Measurements from ENCODE around the gene FZD2. TPM values are rescaled to one million over a fixed set of nuclear protein-coding genes. Genes with fewer than 3 reads are reported as not detected.

The FZD2 gene
- total and polyA plus RNA-seq, 2 of the 4 experiments (the other 2 are of a cell fraction): 21.3 to 130 TPM

GRCh38 chr17:44607836-44608690 lies 50.8 kb downstream of the FZD2 start:
- Histone ChIP-seq H3K14ac (replicated peaks; ENCODE audit: low read depth, low read length) (peak overlapping the region; percentile 89), H3K4me2 (ENCODE audit: low read depth, low read length) (no peak overlapping the region; the same call in 1 of the 2 replicates), H2AK9ac (replicated peaks; ENCODE audit: low read depth, low read length, poor library complexity) (peak overlapping the region; percentile 92), H3K9ac (ENCODE audit: low read depth, low read length) (no peak overlapping the region), H2BK15ac (ENCODE audit: low read depth, low read length) (peak overlapping the region; percentile 85; the same call in 2 of the 3 replicates), H3K56ac (ENCODE audit: extremely low read depth, insufficient read depth, low read length) (no peak overlapping the region), H3K27me3 (ENCODE audit: control insufficient read depth, insufficient read depth, low read length) (no peaks in the 10 kb centered on the region), H3K4me1 (ENCODE audit: control insufficient read depth, insufficient read depth, low read length) (peaks cover 17% of the 10 kb centered on the region), H3K23ac (ENCODE audit: low read depth, low read length) (no peak overlapping the region; the same call in 1 of the 2 replicates), H2BK20ac (ENCODE audit: low read depth, low read length) (peak overlapping the region; percentile 75), H3K36me3 (ENCODE audit: control insufficient read depth, insufficient read depth, low read length) (no peaks in the 10 kb centered on the region), H4K91ac (ENCODE audit: insufficient read depth, low read depth, low read length) (peak overlapping the region; percentile 95), H4K8ac (ENCODE audit: low read depth in 2 of 2, low read length in 2 of 2) (peak overlapping the region; percentile 83 to 84), H2BK5ac (ENCODE audit: low read depth, low read length, poor library complexity, severe bottlenecking) (peak overlapping the region; percentile 51), H3K9me1 (ENCODE audit: insufficient read depth, low read length) (peaks cover 14% of the 10 kb centered on the region), H2BK120ac (ENCODE audit: low read depth, low read length) (peak overlapping the region; percentile 93), H3K4ac (ENCODE audit: low read depth, low read length) (peak overlapping the region; percentile 97), H3K27ac (ENCODE audit: insufficient read depth, low read length) (peak overlapping the region; percentile 77), H3K79me1 (ENCODE audit: low read depth in 1 of 2, low read length in 2 of 2) (0 out of 4 replicates have a peak, but pooled peaks cover 0 to 6% of the 10 kb centered on the region in 2 experiments), H2AK5ac (ENCODE audit: low read depth, low read length) (peak overlapping the region; percentile 99), H3K9me3 (ENCODE audit: control insufficient read depth, insufficient read depth, low read length) (no peaks in the 10 kb centered on the region), H2AFZ (replicated peaks; ENCODE audit: low read length, poor library complexity) (peak overlapping the region; percentile 66), H3K4me3 (ENCODE audit: insufficient read depth, low read depth, low read length) (no peak overlapping the region), H3K18ac (ENCODE audit: low read depth, low read length) (peak overlapping the region; percentile 87), H4K5ac (ENCODE audit: low read depth, low read length) (peak overlapping the region; percentile 86), H4K20me1 (ENCODE audit: insufficient read depth, low read length) (no peaks in the 10 kb centered on the region)
- intact Hi-C loops (cut with micrococcal nuclease) (no loop called here), in situ Hi-C loops (cut with MboI; ENCODE audit: low sequenced_read_pairs) (no loop called here), dilution Hi-C loops (cut with HindIII; ENCODE audit: low sequenced_read_pairs, unreplicated experiment) (no loop called here)
- BruUV-seq (replicated peaks): no TSS peak
- TF ChIP-seq POLR2A (IDR thresholded peaks at IDR 0.05; ENCODE audit: low read depth, low read length) (no peak), MAZ (IDR thresholded peaks at IDR 0.05; ENCODE audit: borderline replicate concordance, low read depth, low read length) (peak; percentile 75; the same call in 1 of the 2 replicates)
- 100% methylated on average over 1 of the region's 10 CpGs; no CpG with 5 or more reads in 1 of the 2 experiments for WGBS, 2 experiments (ENCODE audit: extremely low coverage in 2 of 2, insufficient read length in 1 of 2)
- CTCF ChIA-PET: no interaction called here
- POLR2A ChIA-PET (ENCODE audit: unreplicated experiment): interaction anchor here (0.5 to 0.6 kb wide), 2 partner anchors 80 to 1882 kb away, joined by 4 to 7 read pairs; no protein-coding TSS in a partner anchor
- ATAC-seq (ENCODE audit: low read depth) (peak; percentile 97), DNase-seq (peak; percentile 74)
